ENCODE measurements around the gene RASA3.

The RASA3 gene

DNA sequence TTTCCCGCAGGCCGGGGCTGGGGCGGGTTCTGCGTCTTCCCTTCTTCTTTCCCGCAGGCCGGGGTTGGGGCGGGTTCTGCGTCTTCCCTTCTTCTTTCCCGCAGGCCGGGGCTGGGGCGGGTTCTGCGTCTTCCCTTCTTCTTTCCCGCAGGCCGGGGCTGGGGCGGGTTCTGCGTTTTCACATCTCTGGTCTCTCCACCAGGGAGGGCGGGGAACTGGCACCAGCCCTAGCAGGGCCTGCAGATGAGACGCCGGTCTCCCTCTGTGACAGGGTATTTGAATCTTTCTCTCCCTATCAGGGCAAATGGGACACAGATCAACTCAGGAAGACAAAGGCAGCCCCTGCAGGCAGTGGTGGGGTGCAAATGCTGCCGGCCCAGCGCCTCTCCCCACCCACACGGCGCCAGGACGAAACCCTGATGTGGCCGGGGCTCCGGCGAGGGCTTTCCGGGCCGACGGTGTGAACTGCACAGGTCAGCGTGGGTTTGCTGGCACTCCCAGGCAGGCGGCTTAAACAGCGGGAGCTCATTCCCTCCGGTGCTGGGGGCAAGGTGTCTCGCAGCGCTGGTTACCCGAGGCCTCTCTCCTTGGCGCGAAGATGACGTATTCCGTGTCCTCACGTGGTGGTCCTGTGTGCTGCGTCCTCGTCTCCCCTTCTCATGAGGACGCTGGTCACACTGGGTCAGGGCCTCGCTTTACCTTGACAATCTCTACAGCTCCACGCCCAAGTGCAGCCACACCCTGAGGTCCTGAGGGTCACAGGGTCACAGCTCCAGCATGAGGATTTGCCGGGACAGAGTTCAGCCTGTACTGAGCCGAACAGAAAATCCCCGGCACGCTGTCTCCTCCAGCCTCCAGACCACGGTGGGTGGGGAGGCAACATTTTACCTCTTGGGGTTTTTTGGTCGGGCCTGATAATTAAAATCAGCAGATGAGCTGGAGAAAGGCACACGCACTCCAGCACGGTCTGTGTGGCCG is 157.8 kb downstream of the RASA3 start:
- DNase-seq: no peak

DNA sequence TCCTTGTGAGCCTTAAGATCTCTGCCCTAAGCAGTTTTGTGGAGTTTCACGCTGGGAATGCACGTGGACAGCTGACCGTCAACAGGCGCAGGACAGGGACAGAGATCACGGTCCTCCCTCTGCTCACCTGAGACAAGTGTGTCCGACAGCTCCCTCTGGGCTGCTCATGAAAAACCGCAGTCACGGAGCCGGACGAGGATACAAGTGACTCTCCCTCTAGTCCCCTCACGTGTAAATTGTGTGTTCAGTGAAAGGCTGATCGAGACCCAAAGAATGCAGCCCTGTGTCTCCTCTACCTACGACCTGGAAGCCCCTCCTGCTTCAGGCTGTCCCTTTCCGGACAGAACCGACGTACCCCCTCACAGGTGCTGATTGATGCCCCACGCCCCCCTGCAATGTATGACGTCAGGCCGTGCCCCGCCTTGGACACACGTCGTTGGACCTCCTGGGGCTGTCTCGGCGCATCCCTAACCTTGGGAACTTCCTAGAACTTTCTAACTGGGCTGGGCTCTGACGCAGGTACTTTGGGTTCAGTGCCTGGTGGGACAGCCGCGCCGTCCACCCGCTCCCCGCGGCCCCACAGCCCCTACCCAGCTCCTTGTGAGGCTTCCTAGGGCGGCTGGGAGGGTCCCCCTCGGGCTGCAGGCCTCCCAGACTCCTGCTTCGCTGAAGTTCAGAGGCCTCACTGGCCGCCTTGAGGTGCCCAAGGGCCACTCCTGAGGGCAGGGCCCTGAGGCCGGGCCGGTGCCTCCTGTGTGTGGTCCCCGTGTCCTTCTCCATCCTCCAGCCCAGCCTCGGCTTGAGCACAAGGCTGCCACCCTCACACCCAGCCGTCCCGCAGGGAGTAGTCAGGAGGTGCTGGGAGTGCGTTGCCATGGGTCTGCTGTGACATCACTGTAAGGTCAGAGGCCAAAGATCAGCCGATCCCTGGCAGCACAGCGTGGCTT is 158.9 kb downstream of the RASA3 start, which contains the start of gene C13orf46:
TSS of gene C13orf46 (minus strand) at position 859 of the 947 bp plus-strand sequence. CDS start at position 780, 79 bp downstream.
- no peak for DNase-seq

DNA sequence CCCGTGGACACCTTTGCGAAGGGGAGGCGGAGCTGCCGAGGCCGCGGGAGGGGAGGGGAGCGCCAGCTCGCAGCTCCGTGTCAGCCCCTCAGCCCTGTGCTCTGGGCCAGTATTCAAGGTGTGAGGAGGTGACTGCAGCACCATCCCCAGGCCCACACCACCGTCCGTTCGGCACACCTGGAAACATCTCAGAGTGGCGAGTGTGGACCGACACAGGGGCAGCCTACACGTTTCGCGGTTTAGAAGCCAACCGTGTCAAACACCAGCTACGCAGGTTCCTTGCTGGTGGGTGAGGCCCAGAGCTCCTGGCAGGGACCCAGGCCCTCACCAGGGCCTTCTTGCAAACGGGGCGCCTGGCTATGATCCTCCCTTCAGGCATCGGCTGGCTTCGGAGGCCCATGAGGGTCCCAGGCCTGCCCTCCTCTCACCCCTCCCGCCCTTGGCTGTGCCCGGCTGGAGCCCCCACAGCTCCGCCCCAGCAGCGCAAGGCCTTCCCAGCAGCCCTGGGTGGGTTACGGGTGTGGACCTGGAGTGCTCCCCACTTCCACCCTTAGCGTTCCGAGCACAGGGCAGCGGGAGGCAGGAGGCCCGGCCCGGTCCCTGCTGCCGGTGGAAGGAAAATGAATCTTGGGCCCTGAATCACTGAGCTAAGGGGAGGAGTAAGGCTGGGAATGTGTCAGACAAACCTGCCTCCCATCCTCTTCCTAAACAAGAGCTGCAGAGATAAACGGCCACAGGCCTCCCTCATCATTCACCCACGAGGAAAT is 159.8 kb downstream of the RASA3 start:
- DNase-seq: no peak

DNA sequence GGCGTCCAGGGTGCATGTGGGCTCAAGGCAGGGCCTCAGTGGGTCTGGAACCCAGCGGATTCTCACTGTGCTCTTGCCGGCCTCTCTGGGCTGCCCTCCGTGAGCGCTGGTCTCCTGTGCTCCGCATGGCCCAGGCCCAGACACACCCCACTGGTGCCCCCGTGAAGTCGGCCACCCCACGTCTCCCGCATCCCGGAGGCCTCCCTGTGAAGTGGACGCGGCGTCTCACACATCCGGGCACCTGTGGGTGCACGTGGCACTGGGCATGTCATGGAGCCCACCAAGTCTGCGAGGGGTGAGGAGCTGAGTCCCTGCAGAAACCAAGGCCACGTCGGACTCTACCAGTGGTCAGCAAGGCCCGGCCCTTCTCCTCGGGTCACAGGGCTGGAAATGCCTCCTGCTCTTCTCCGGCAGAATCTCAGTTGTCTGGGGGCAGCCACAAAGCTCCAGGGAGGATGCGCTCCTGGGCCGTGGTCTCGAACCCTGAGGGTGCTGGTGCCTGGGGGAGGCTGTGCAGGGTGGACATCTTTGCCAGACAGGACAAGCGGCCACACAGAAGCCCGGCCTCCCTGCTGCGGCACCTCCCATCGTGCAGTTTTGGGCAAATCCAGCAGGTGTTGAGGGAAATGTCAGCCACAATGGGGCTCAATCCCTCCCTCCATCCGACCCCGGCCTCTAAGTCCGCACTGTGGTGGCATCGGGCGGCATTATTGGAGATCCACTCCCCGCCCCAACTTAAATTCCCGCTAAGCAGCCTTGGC is 160.8 kb downstream of the RASA3 start:
- DNase-seq: no peak

DNA sequence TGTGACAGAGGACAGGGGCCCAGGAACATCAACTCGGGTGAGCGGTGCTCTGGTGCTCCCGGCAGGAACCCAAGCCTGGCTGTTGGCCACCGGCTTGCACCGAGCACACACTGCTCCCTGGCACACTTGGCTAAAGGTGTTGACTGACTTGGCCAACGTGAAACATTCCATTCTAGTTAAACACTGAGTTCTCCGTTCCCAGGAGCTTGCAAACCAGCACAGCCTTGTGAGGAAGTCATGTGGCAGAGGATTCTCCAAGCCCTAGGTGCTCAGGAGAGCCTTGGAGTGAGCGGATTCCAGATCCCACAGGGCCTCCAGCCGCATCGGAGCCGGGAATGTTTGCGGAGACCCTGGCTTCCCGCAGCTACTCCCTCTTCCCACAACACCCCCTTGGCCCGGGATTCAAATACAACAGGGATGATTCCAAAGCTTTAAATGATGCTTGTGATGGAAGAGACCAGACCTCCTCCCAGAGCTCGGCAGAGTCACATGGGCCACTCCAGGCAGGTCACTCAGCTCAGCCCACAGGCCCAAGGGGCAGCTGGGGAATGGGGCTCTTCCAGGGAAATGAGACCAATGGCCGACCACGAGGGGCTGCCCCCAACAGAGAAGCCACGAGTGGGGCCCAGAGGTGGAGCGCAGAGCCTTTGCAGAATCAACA is 161.5 kb downstream of the RASA3 start:
- peak; percentile 59 for DNase-seq

DNA sequence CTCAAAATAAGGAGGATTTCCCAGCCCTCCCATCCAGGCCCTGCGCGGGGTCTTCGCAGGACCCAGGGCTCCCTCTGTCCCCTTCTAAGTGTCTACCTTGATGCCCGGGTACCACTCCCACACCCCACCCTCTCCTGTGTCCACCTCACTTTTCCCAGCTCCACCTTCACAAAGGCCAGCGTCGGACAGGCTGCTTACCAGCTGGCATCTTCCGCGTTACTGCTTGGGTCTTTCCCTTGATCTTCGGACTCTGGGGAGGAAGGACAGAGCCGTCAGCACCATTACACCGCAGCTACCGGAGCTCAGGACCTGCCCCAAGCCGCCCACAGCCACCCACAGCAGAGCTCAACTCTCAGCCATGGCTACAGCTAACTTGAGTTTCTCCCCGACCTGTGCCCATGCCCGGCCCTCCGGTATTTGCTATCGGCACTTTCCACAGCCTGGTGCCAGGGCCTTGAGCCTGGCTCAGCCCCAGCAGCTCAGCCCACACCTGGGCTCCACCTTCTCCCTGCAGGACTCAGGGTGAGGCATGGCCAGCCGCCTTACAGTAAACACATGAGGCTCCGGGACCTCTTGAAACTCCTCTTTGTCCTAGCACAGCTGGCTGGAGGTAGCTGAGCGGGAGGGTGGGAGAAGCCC is 162.3 kb downstream of the RASA3 start:
- peak; percentile 54 for DNase-seq

DNA sequence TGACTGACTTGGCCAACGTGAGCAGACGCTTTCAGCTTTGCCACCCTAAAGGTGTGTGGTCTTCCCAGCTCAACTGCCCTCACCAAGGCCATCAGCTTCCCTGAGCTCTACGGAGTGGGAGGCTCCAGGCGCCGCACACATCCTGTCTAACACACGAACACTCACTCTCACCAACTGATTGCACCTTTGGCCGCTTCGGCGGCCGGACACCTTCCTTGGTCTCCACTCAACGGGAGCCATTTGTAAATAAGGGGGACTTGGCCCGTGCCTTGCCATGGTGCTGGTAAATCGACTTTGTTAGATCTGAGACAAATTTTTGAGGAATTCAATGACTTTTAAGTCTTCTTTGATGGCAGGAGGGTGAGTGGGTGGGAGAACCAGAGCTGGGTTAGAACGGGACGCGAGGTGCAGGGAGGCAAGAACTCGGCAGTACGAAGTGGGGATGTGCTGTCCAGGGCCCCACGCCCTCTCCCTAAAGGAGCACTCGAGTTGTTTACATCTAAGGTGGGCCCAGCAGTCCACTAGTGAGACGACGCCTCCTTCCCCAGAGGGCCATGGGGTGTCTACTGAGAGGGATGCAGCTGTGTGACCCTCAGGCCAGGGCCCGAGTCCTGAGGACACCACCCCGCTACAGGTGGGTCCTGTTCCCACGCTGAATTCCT is 163.0 kb downstream of the RASA3 start:
- DNase-seq: no peak

DNA sequence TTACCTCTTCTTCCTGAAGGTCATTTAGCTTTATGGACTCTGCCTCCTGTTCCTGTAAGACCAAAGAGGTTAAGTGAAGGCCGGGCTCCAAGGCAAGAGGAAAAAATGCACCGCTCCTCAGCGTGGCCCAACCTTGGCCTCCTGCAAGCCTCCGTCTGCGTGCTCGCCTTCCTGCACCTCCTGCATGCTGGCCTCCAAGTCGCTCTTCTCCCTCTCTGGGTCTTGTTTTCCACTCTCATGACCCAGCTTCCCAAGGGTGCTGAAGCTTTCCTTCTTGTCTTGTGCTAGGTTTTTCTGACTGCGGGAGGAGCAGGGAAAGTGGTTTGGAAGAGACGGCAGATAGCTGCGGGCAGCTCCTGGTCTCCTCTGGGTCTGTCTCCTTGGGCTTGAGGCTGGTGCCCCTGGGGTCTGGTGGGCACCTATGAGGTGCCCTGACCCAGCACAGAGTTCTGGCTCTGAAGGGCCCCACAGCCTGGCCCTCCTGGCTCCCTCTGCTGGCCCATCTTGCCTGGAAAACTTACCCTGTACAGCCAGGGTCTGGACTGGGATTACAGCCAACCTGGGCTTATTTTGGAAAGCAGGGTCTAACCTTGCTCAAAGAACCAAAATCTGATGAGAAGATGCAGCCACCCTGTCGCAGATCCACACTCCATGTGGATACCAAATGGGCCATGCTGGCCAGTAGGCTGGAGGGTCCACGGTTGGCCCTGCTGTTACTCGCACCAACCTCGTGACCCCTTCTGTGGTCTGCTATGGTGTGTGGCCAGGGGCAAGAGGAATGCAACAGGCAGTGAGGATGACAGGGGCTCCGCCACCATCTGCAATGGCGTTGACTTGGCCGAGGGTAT is 163.7 kb downstream of the RASA3 start:
- no peak for DNase-seq

DNA sequence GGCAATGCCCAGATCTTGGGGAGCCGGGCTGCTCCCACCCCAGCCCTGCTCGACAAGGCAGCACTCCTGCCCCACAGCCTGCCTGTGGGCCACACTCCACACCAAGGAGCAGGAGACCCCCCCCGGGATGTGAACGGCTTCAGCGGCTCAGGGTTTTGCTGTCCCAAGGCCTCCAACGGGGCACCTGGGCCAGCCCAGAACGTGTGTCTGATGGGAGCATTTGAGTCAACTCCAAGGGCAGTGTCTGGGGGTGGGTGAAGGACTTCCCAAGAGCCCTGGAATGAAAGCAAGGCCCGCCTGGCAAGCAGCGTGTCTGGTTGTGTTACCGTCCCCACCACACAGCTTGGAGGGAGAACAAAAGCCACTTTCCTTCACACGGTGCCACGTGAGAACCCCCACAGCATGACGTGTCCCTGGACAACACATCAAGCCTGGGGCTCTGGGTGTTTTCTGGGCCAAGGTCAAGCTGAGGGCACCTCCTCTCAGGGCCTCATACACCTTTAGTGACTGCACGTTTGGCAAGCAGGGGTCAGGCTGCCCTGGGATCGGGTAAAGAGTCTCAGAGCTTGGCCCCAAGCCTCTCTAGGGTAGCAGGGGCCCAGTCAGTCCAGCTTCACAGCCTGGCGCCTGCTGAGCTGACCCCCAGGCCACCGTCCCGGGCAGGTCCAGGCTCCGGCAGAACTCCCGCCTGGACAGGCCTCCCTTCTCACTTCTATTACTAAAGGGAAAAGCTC is 164.5 kb downstream of the RASA3 start:
- DNase-seq: no peak

DNA sequence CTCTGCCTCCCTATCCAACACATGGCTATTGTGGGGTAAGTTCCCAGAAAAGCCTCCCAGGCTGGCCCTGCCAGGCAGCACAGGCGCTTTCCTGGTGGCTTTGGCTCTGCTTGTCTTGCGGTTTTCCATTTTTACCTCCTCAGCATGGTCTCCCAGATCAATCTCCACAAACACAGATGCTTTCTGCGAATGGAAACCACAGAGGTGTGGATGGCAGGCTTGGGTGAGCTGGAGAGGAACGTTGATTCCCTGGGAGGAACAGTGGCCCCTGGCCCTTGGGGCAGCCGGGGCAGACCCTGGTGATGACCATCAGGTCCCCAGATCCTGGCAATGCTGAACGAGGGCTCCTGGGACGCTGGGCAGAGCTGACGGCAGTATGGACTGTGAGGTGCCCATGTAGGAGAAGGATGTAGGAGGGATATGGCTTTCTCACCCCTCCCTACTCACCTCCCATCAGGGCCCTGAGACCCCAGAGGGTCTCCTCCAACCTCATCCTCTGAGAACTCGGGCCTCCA is 165.2 kb downstream of the RASA3 start:
- DNase-seq: no peak

DNA sequence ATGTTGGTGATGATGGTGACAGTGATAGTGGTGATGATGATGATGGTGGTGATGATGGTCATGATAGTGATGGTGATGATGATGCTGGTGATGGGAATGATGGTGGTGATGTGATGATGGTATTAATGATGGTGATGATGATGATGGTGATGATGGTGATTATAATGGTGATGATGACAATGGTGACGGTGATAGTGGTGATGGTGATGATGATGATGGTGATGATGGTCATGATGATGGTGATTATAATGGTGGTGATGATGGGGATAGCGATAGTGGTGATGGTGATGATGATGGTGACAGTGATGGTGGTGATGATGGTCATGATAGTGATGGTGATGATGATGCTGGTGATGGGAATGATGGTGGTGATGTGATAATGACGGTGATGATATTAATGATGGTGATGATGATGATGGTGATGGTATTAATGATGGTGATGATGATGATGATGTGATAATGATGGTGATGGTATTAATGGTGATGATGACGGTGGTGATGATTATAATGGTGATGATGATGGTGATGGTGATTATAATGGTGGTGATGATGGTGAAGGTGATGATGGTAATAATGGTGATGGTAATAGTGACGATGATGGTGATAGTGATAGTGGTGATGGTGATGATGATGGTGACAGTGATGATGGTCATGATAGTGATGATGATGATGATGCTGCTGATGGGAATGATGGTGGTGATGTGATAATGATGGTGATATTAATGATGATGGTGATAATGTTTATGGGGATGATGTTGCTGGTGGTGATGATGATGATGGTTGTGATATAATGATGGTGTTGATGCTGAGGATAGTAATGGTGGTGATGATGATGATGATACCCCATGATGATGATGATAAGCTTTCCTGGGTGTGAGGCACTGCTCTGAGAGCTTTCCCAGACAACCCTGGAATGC is 166.2 kb downstream of the RASA3 start:
- no peak for DNase-seq

DNA sequence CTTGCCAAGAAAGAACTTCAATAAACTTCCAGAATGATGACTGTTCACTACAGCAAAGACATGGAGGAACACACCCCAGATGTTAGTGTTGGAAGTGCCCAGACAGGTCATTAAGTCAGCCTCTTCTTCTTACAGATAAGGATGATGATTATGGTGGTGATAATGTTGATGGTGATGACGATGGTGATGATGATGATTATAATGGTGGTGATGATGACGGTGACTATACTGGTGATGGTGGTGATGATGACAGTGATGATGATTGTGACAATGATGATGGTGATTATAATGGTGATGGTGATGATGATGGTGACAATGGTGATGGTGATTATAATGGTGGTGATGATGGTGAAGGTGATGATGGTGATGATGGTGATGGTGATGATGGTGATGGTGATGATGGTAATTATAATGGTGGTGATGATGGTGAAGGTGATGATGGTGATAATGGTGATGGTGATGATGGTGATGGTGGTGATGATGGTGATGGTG is 167.0 kb downstream of the RASA3 start:
- no peak for DNase-seq

DNA sequence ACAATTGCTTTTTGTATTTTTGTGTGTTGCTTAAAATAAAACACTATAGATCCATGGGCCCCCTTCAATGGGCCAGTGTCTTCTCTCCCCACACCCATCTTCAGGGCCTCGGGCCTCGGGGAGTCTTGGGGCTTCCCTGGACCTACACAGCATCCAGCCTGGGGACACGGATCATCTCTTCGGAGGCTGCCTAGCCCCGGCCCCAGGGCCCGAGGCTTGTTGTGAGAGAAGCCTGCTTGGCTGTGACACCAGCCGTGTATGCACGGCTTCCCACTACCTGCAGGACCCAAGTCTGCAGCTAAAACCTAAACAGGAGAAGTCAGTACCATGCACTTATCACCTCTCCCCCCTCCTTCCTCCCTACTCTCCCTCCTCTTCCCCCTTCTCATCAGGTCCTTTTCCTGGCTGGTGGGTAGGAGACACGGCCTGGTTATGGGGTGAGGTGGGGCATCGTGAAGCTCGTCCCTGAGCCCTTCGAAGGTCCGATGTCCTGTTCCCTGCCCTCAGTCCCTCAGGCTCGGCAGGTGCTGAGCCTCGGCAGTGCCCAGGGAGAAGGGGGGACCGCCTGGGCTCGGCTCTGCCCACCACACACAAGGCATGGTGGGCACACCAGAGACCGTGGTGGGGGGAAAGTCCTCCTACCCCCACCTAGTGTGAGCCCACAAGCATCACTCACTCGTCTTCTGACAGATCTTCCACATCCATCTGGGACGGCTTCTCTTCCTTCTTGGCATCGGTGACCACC is 168.0 kb downstream of the RASA3 start:
- no peak for DNase-seq

DNA sequence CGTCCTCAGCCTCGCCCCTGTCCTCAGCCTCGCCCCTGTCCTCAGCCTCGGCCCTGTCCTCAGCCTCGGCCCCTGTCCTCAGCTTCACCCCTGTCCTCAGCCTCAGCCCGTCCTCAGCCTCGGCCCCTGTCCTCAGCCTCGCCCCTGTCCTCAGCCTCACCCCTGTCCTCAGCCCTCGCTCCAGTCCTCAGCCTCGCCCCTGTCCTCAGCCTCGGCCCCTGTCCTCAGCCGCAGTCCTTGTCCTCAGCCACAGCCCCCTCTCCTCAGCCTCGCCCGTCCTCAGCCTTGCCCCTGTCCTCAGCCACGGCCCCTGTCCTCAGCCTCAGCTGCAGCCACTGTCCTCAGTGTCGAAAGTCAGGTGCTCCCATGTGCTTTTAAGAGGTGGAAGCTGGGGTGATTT is 169.0 kb downstream of the RASA3 start:
- no peak for DNase-seq

DNA sequence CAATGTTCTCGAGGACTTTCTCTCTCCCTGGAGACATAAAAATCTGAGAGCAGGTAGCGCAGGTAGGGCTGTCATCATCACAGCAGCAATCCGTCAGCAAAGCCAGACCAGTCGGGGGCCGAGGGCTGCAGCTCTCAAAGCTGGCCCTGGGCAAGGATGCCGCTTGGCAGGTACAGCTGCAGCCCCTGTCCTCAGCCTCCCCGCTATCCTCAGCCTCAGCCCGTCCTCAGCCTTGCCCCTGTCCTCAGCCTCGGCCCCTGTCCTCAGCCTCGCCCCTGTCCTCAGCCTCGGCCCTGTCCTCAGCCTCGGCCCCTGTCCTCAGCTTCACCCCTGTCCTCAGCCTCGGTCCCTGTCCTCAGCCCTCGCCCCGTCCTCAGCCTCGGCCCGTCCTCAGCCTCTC is 169.4 kb downstream of the RASA3 start:
- DNase-seq: no peak

DNA sequence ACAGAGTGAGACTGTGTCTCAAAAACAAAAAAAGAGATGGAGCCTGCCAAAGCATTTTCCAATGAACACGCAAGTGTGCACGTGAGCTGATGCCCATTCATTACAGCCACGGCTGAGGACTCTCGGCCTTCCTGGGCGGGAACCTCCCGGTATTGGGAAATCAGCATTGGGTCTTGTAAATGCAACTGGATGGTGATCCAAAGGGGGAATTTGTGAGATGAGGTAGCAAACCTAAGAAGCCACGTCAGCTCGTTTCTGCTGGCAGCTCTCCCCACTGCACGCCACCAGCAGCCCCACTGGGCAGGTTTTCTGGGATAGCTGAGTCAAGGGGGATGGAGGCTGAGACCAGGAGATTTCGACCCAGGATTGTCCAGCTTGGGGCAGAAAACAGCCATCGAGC is 170.0 kb downstream of the RASA3 start:
- DNase-seq: no peak
